AG08396 (cell line): ENCODE results near the gene SRPRB.

Source experiments
- DNase-seq: peaks from one replicate; pipeline ENCODE4 v3.0.0; 2012; ENCODE audit warnings: low spot score, mixed read lengths

Gene SRPRB

GRCh38 chr3:133840767-133841166, 35.2 kb downstream of the SRPRB start:
- no peak for DNase-seq

DNA sequence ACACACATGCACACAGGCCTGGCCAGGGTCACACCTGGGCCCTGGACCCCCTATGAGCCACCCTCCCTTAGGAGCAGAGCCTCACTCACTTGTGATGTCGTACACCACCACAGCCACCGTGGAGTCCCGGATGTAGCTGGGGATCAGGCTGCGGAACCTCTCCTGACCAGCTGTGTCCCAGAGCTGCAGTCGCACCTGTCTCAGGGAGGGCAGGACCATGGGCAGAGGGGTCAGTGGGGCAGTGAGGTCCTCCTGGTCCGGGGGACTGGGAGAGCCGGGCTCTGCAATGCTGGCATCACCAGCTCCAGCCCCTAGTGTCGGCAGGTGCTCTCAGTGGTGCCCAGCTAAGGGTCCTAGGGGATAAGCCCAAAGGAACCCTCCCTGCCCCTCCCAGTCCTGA, 35.6 kb downstream of the SRPRB start:
- DNase-seq = no peak

- DNase-seq = no peak
Measured at GRCh38 chr3:133842158-133842557, 36.5 kb downstream of the SRPRB start.

DNA sequence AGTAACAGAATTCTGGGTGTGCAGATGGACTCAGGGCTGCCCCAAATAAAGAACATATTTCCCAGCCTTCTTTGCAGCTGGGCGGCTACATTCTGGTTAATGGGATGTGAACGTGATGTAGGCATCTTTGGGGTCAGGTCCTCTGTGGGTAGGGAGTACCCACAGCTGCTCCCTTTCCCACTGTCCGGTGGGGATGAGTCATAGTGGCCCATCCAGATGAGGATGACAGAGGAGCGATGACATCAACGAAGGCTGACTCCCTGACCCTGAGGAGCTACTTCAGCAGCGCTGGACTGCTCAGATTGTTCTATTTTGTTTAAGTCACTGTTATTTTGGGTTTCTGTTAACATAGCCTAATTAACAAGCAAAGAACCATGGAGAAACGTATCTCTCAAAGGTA, 38.0 kb downstream of the SRPRB start:
- DNase-seq = peak; percentile 59

- no peak for DNase-seq
Measured at GRCh38 chr3:133845127-133845526, 39.5 kb downstream of the SRPRB start.

DNA sequence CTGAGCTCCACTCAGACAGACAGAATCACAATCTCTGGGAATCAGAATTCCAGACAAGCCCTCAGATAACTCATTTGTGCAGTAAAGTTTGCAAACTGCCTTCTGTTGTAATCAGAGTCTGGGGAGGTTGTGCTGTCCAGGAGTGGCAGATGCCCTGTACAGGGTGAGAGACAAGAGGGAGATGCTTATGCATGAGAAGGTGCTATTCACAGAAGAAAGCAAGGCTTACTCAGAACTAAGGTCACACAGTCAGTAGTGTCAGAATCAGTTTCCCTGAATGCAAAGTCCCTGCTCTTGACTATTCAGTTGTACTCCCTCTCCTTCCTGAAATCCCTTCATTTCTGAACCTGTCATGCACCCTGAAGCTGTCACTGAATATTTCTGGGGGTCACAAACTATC, 43.7 kb downstream of the SRPRB start:
- DNase-seq = no peak

GRCh38 chr3:133850034-133850433, 44.4 kb downstream of the SRPRB start:
- DNase-seq = no peak

DNA sequence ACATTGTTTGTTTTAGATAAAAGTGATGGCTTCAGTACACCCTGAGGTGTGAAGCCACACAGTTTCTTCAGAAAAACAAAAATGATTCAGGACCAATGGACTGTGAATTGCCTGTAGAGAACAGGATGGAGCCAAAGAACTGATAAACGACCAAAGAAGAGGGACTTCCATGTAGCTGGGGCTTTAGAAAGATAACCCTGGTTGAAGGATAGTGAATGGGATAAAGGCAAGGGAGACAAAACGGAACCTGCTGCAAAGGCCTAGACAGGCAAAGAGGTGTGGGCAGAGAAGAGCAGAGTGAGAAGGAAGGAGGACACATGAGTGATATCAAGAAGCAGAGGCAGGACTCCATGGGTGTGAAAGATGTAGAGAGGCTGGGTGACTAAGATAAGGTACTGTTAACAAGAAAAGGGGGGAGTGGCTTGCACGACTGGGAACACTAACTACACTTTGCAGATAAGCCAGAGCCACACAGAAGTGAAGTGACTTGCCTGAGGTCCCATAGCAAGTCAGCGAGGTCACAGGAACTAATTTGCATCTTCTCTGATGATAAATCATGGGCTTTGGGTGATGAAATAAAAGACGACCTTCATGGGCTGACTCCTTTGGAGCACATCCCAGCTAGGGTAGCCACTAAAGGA, 45.8 kb downstream of the SRPRB start:
- no peak for DNase-seq

DNA sequence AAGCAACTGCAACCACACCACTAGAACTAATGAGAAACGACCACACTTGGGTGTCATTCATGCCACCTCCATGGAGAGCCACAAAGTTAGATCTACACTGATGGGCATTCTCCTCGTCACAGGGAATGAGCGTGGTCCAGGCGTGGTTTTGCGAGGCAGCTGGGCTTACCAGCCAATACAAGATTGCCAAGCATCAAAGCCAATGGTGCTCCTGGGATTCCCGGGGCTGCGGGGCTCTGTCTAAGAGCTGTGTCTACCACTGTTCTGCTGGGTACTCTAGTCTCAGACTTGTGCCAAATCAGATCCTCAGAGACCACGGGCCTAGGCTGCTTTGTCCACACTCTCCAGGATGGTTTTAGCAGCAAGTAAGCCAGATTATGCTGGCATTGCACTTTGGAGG, 46.3 kb downstream of the SRPRB start:
- DNase-seq = no peak

- no peak for DNase-seq
Measured at GRCh38 chr3:133853063-133853924, 47.7 kb downstream of the SRPRB start.

DNA sequence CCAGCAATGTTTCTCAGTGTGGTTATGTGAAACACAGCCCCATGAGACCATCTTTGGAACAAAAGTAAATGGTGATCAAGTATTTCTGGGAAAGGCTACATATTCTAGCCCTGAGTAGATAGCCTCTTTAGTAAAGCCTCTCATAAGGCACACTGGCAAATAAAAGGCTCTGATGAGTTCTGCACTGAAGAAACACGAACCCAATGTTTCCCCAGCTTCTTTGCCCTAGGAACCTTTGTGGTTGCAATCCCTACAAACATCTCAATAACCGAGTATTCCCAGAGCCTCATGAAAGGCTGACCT, 48.3 kb downstream of the SRPRB start:
- no peak for DNase-seq

DNA sequence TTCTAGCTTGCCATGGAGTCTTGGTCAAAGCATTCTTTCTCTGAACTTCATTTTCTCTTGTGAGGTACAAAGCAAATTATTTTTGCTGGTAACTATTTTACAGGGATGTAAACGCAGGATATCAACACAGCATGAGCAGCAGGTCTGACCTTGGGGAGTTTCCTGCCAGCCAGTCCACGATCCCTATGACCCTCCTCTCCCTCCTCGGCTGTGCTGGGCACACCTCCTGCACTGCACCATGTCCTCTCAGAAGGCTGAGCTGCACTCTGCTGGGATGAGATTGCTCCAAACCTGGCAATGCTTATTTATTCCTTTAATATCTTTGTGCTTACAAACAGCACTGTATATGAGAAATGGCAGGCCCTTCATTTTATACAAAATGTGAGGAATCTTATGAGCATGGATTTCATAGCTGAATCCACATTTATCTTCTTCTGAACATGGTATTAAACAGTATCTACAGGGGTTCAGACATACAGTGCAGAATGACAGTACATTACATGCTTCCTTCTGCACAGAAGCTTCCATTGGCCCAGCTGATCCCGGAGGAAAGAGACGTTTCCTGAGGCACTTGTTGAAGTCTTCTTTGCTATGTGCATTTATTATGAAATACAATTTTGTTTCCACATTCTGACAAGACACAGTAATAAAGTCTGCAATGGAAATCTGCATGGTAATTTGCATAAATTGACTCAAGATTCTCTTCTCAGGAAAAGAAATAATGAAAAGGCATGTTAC, 48.8 kb downstream of the SRPRB start:
- no peak for DNase-seq

DNA sequence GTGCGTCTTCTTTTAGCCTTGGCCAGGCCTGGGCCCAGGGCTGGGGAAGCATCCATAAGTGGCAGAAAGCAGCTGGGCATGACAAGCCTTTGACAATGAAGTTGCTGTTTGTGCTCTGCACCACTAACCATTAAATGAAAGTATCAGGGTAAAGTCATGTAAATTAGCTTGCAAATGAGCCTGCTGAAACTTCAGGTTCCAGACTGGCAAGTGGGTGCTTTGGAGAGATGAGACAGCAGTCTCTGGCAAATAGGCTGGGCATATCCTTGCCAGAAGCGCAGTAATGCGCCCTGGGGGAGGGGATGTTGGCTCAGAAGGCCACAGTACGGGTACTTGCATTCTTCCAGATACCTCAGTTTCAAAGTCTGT, 49.4 kb downstream of the SRPRB start:
- no peak for DNase-seq

DNA sequence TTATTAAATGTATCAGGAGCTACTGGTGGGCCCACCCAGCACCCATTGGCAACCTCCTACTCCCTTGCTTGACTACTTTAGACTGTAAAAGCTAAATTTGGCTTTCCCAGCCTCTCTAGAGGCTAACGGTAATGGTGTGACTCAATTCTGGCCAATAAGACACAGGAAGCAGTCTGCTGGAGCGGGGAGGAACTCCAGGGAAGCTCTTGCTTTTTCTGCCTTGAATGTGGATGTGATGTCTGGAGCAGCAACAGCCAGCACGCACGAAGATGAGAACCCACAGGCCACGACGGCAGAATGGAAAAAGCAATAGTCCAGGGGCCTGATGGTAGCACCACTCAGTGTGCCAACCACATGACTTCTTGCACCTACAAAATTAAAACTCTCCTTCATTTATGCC, 50.2 kb downstream of the SRPRB start:
- DNase-seq = no peak

DNA sequence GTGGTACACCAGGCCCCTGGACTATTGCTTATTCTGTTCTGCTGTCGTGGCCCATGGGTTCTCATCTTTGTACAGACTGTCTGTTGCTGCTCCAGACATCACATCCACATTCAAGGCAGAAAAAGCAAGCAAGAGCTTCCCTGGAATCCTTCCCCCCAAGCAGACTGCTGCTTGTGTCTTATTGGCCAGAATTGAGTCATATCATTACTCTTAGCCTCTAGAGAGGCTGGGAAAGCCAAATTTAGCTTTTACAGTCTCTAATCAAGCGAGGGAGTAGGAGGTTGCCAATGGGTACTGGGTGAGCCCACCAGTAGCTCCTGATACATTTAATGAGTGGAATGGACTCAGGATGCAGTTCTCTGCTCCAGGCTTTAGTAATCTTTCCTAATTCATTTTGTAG, 50.7 kb downstream of the SRPRB start:
- no peak for DNase-seq

GRCh38 chr3:133857767-133858166, 52.2 kb downstream of the SRPRB start:
- no peak for DNase-seq

DNA sequence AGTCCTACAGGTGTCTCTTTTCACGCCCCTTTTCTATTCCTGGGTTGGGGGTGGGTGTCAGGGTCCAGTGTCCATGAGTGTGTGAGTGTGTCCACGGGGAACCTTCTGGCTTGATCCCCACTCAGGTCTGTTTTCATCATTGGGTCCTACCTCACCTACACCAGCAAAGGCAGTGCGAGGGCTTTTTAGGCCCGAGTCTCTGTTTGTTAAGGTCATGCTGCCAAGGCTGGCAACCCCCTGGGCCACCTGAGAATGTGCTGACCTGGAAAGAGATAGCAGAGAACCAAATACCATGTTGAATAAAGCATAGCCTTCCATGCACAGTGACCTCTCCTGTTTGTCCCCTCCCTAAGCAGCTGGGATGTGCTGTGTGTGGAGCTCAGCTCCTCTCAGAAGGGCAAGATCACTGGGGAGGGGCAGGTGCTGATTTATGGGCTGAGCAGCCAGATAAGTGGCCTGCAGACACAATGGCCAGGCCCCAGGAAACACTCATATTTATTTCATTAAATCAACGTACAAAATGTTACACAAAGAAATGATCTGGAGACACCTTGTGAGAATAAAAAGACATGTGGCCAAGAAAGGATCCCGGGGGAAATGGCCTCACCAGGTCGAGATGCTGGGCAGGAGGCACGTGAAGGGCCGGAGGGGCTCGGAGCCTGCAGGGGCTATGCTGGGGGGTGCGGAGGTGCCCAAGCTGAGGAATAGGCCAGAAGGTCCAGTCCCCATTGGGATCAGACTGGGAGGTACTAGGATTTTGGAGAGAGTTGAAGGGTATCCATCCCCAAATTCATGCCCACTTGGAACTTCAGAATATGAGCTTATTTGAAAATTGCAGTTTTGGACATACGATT, 54.0 kb downstream of the SRPRB start:
- no peak for DNase-seq

GRCh38 chr3:133860519-133860918, 54.9 kb downstream of the SRPRB start:
- no peak for DNase-seq

- DNase-seq = no peak
Measured at GRCh38 chr3:133862161-133862560, 56.5 kb downstream of the SRPRB start.

GRCh38 chr3:133863911-133864310, 58.3 kb downstream of the SRPRB start:
- DNase-seq = no peak

- DNase-seq = no peak
Measured at GRCh38 chr3:133864616-133865015, 59.0 kb downstream of the SRPRB start.

DNA sequence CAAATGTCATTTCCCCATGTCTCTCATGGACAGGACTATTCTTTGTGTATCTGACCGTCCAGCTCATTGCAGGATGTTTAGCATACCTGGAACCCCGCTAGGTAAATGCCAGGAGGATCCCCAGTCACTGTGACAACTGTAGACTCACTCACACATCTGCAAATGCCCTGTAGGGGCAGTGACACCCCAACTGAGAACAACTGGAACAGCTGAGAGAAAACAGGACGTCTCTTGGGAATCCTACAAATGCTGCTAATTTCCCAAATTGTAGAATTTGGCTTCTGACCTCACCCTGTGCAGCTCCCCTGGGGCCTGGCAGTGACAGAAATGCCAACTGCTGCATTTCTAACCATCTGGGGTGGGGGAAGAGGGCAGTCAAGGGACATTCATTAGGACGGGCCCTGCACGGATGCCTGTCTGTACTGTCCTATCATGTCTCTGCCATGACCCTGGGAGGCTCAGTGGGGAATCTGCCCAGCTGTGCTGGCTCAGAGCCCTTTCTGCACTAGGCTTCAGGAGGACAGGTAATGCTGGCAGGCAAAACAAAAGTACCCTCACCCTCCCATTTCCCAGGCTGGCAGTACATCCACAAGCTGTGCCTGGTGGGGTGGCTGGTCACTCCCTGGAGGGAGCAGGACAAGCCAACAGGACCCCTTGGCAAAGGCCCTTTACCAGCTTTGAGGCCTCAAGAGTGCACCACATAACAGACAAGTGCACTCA, 59.7 kb downstream of the SRPRB start:
- no peak for DNase-seq
